Choroid plexus epithelial cell (primary cell): ENCODE data around the gene PYGL.

Source experiments
- DNase-seq: peaks from one replicate; pipeline ENCODE4 v3.0.0-alpha.2; 2010; ENCODE audit warnings: low read depth
- H3K4me3 ChIP-seq: 2 replicates; pipeline ENCODE4 v1.5.1; 2011; ENCODE audit warnings: low read depth, mild to moderate bottlenecking, control low read depth, low read length, moderate library complexity
- TF ChIP-seq, protein P1 (sequence below): conservative IDR thresholded peaks from 2 replicates; pipeline ENCODE4 v1.5.1; 2011; ENCODE audit warnings: low read depth, mild to moderate bottlenecking, control low read depth, inconsistent platforms, low read length, moderate library complexity

The PYGL gene

DNA sequence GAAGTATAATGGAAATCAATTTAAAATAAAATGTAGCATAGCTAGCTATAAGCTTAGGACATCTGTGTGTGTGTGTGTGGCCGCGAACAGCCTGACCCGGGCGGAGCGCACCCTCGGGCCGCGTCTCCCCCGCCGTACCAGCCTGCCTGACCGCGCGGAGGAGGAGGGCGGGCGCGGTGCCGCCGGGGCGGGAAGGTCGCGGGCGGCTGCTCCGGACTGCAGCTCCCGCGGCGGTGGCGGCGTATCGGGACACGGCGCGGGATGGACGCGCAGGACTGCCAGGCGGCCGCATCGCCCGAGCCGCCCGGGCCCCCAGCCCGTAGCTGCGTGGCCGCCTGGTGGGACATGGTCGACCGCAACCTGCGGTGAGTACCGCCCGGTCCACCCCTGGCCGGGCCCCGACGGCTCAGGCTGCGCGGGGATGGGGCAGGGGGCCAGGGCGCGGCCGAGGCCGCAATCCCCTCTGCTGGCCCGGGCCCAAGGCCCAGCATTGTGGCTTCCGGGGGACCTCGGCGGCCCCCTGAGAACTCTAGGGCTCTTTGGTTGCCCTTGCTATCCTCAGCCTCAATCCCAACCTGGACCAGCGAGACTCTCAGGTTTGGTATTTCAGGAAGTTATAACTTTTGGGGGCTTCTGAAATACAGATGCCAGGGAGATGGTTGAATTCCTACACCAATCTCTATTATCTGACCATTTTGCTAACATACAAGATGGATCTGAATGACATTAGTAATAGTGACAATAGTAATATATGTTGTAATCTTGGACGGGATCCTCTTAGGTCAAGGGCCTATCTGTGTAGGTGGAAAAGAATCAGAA lies 72.2 kb downstream of the PYGL start, which contains the start of gene ABHD12B:
Gene ABHD12B (plus strand): TSS at position 140 of the 819 bp plus-strand sequence. CDS start 122 bp downstream, at position 262.
- H3K4me3 ChIP-seq = peak within 1 kb of the TSS; percentile 36
- TF ChIP-seq, protein P1, sequence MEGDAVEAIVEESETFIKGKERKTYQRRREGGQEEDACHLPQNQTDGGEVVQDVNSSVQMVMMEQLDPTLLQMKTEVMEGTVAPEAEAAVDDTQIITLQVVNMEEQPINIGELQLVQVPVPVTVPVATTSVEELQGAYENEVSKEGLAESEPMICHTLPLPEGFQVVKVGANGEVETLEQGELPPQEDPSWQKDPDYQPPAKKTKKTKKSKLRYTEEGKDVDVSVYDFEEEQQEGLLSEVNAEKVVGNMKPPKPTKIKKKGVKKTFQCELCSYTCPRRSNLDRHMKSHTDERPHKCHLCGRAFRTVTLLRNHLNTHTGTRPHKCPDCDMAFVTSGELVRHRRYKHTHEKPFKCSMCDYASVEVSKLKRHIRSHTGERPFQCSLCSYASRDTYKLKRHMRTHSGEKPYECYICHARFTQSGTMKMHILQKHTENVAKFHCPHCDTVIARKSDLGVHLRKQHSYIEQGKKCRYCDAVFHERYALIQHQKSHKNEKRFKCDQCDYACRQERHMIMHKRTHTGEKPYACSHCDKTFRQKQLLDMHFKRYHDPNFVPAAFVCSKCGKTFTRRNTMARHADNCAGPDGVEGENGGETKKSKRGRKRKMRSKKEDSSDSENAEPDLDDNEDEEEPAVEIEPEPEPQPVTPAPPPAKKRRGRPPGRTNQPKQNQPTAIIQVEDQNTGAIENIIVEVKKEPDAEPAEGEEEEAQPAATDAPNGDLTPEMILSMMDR = no peak
- peak; percentile 24 for DNase-seq

DNA sequence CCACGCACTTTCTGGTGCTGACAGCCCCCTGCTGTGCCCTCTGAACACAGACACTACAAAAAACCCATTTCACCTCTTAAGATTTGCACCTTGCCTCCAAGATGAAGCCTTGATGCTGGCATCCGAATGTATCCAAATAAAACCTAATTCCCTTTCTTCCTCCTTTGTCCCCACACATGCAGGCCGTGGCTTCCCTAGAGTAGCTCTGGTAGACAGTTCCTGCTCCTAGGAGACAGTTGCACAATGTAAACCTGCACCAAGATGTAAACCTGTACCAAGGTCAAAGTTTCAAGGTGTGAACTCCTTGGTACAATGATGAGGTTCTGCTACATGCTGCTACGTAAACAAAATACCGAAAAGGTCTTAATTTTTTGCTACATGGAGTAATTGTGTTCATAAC lies 73.1 kb downstream of the PYGL start:
- no peak overlapping the region for H3K4me3 ChIP-seq
- DNase-seq = no peak
- TF ChIP-seq, protein P1 = no peak

DNA sequence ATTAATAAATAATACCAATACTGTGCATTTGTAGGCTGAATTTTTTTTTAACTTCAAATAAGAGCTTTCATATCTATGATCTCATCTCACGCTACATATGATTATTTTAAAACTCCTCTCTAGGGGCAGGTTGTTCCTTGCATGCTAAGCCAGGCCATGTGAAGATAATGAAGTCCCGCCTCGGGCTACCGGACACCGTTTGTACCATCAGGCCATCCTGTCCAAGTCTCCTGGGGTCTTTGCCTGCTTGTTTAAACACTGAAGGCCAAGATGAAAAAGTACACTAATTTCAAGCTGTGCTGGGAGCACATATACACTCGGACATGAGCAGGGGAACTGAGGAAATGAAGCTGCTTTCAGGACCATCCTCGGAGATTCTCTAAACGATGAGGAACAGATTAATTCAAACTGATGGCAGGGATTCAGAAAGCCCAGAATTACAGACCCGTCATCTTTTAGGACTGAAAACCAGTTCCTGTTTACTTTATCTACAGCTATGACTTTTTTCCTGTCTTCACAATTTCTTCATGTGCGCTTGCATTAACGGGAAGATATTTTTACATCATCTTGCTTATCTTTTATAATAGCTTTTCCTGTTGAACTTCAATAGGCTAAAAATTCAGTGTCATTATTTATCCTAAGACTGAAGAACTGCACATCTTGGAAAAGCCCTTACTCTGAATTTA lies 78.7 kb downstream of the PYGL start:
- DNase-seq = peak; percentile 63
- TF ChIP-seq, protein P1 = no peak
- H3K4me3 ChIP-seq = peak overlapping the region; percentile 8

DNA sequence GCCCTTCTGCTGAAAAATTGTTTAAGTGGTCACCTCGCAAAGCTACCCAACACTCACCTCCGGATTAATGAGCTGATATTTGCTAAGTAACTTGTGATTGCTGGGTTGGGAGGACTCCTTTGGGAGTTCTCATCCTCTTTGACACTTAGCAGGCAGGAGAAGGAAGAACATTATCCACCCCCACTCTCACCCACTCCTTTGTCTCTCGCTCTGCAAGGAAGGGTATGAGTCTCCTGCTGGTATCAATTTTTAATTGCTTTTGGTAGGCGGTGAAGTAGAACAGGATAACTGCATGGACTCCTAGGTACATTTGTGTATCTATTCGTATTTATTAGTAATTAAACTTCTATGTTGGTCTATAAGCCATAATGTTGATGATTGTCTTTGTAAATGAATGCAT lies 79.3 kb downstream of the PYGL start:
- TF ChIP-seq, protein P1 = no peak
- H3K4me3 ChIP-seq = no peak overlapping the region
- no peak for DNase-seq

DNA sequence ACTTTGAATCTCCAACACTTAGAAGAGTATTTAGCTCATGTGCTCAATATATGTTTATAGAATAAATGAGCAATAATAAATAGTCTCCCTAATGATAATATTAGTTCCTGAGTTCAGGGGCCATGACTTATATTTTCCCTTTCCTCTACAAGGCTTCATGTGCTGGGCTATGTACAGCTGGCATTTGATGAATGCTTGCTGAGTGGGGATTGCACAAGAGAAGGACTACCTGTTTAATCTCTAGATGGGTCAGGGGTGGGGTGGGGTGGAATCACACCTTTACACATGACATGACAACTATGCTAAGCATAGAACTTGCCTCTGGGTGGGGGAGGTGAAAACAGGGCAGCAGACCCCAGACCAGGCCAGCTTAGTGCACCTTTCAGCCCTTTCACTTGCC lies 80.0 kb downstream of the PYGL start:
- H3K4me3 ChIP-seq = no peak overlapping the region
- no peak for DNase-seq
- TF ChIP-seq, protein P1 = no peak

DNA sequence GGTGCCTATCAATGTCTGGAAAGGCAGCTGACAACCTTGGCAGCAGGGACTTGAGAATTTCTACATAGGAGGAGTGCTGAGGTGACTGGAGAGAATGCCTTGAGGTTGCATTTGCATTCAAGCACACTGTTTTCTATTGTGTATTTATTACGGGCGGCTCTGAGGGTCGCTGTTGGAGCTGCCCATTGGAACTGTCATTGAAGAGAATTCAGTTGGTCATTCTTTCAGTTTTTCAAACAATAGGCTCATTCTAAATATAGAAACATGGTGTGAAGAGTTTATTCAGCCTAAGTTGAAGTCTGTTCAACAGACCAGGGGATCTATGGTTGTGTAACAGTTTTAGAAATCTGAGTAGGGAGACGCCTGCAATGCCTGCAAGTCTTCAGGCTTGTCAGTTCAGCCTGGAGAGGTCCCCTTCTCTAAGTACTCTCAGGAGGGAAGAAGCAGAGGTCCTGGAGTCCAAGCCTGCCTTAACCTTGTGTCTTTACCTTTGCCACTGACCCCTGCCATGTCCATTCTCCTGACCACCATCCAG lies 82.2 kb downstream of the PYGL start:
- TF ChIP-seq, protein P1 = no peak
- no peak overlapping the region for H3K4me3 ChIP-seq
- DNase-seq = peak; percentile 76
